Gastroesophageal sphincter (tissue), 4 donors: ENCODE results near the gene ANKFY1. TPM values are rescaled to one million over a fixed set of nuclear protein-coding genes. Genes with fewer than 3 reads are reported as not detected.

ENCODE experiments used
- ATAC-seq: fragments of 150-250 bp; one replicate; pipeline ENCODE4 v1.9.1; 2016; ENCODE audit warnings: mild to moderate bottlenecking, moderate library complexity
- H3K27ac ChIP-seq, 4 donors: fragments of 200-600 bp; sonication (generic) in 3 of 4; 1 replicate in 3 of 4; 2 replicates in 1 of 4; pipeline ENCODE4 v1.5.1; 2016 to 2019
- H3K27me3 ChIP-seq: fragments of 200-600 bp; sonication (generic); one replicate; pipeline ENCODE4 v1.5.1; 2019
- H3K36me3 ChIP-seq, 2 donors: fragments of 200-600 bp; sonication (generic); one replicate each; pipeline ENCODE4 v1.5.1; 2019; ENCODE audit warnings: control low read depth in 1 of 2
- H3K4me1 ChIP-seq, 3 donors: fragments of 200-600 bp; sonication (generic); 1 replicate in 2 of 3; 2 replicates in 1 of 3; pipeline ENCODE4 v1.5.1; 2016 to 2019; ENCODE audit warnings: control low read depth in 2 of 3
- H3K4me3 ChIP-seq, 2 donors: fragments of 200-600 bp; sonication (generic); one replicate each; pipeline ENCODE4 v1.5.1; 2019; ENCODE audit warnings: mild to moderate bottlenecking in 1 of 2, moderate library complexity in 1 of 2
- H3K9me3 ChIP-seq, 3 donors: fragments of 200-600 bp; sonication (generic); one replicate each; pipeline ENCODE4 v1.5.1; 2017 to 2019; ENCODE audit warnings: control low read depth in 2 of 3
- CTCF ChIP-seq, 4 experiments: fragments of 200-600 bp in 2 of 4; fragments of 450-650 bp in 2 of 4; sonication (generic) in 1 of 4; IDR thresholded peaks; one replicate each; pipeline ENCODE4 v1.5.1; 2017 to 2019; ENCODE audit warnings: antibody characterized with exemption in 4 of 4, mild to moderate bottlenecking in 2 of 4, moderate library complexity in 2 of 4
- EP300 ChIP-seq: sonication (generic); formaldehyde crosslinking; IDR thresholded peaks from one replicate; pipeline ENCODE4 v1.6.1; 2017; ENCODE audit warnings: antibody characterized with exemption, mild to moderate bottlenecking
- POLR2A ChIP-seq, 2 donors: fragments of 450-650 bp; IDR thresholded peaks; one replicate each; pipeline ENCODE4 v1.6.1; 2017; ENCODE audit warnings: antibody characterized with exemption in 2 of 2, mild to moderate bottlenecking in 2 of 2, moderate library complexity in 1 of 2
- POLR2AphosphoS5 ChIP-seq: sonication (generic); formaldehyde crosslinking; IDR thresholded peaks from one replicate; pipeline ENCODE4 v1.6.1; 2017; ENCODE audit warnings: antibody characterized with exemption
- WGBS, 2 donors: methylation state at CpG; one replicate each; pipeline ENCODE4 v1.1.5; 2018; ENCODE audit warnings: low coverage in 1 of 2; 5-methylcytosine and 5-hydroxymethylcytosine counted together
- small RNA-seq, 4 donors: library from RNA; depleted of rRNA; stranded (forward); fragments of <200 nt; gene quantifications; one replicate each; pipeline ENCODE3, GENCODE V24; 2016
- total RNA-seq, 4 donors: library from RNA; depleted of rRNA; stranded (reverse); fragments of >200 nt; gene quantifications; one replicate each; pipeline ENCODE4 v1.1.0, GENCODE V29; 2016

The ANKFY1 gene
- total RNA-seq, 4 donors from 2014 or later, result 22.4 to 46.4 (median 40.2) TPM

DNA sequence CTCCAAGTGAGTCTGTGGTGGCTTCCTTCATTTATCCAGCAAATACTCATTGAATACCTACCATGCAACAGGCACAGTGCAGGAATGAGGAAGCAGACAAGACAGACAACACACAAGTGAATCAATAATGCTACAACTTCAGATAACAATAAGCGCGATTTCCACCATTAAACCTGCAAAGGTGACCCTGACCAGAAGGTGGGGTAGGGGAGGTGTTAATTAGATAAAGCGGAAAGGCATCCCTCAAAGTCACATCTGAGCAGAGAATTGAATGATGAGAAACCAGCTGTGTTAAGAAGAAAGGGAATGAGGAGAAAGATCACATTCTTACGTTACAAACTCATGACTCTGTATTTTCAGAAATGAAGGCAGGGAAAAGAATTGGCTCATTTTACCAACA lies 147.3 kb downstream of the ANKFY1 start:
- WGBS, 2 donors, result 75 to 76% methylated on average over 4 of the region's 4 CpGs
- Histone ChIP-seq H3K4me3 (no peak overlapping the region), H3K36me3 (peaks cover 0 to 98% of the 10 kb centered on the region in 2 donors), H3K27me3 (no peaks in the 10 kb centered on the region), H3K27ac (no peak overlapping the region), H3K4me1 (peaks cover 0 to 17% (median 0%) of the 10 kb centered on the region in 3 donors), H3K9me3 (no peaks in the 10 kb centered on the region)
- no peak for TF ChIP-seq CTCF (IDR thresholded peaks at IDR 0.05)
- no peak for TF ChIP-seq EP300
- TF ChIP-seq POLR2AphosphoS5, result no peak
- TF ChIP-seq POLR2A (IDR thresholded peaks at IDR 0.05), result no peak
- no peak for ATAC-seq

Small RNA genes within 50 kb of the gene (small RNA-seq; reads per million reads assigned to genes)
- 0 reads per million in 4 donors for gene RF00019

Other genes with a start within 250 kb of the ANKFY1 start
- 100 to 1,000 TPM in 1 of 4 donors, 10 to 100 TPM in 3; 55.6 to 105 (median 69.9) TPM for gene ZZEF1, start 120.9 kb downstream of the ANKFY1 start, total RNA-seq
- gene CYB5D2, start 120.8 kb downstream of the ANKFY1 start, total RNA-seq, result 10 to 100 TPM; 14.3 to 47.9 (median 24.5) TPM
- 10 to 100 TPM; 50.9 to 77.5 (median 67.9) TPM for gene UBE2G1, start 102.7 kb upstream of the ANKFY1 start, total RNA-seq
- not detected for gene SPNS3, start 170.0 kb upstream of the ANKFY1 start, total RNA-seq
- 10 to 100 TPM; 10.4 to 17.4 (median 16.4) TPM for gene SPNS2, start 234.9 kb upstream of the ANKFY1 start, total RNA-seq